Activated naive CD8-positive, alpha-beta T cell treated with anti-CD3 and anti-CD28 coated beads for 36 hours (primary cell): ENCODE data around the gene CDYL. TPM values are rescaled to one million over a fixed set of nuclear protein-coding genes. Genes with fewer than 3 reads are reported as not detected.
"Not testable (repeated sequence)": the region's sequence is repeated elsewhere in the genome, so short reads cannot be mapped to it uniquely, and the experiment has no call there.

Experiments used
- DNase-seq: peaks from one replicate; pipeline ENCODE4 v3.0.0; 2021
- H3K27ac Mint-ChIP-seq: one replicate; pipeline ENCODE4 v1.8.0; 2022; ENCODE audit warnings: mild to moderate bottlenecking, moderate library complexity, mixed read lengths
- H3K27me3 Mint-ChIP-seq: one replicate; pipeline ENCODE4 v1.8.0; 2022; ENCODE audit warnings: mild to moderate bottlenecking, mixed read lengths
- H3K36me3 Mint-ChIP-seq: one replicate; pipeline ENCODE4 v1.8.0; 2021; ENCODE audit warnings: mild to moderate bottlenecking, mixed read lengths
- H3K4me1 Mint-ChIP-seq: one replicate; pipeline ENCODE4 v1.8.0; 2021; ENCODE audit warnings: mixed read lengths
- H3K4me3 Mint-ChIP-seq: one replicate; pipeline ENCODE4 v1.8.0; 2022; ENCODE audit warnings: mild to moderate bottlenecking, moderate library complexity, mixed read lengths
- H3K9me3 Mint-ChIP-seq: one replicate; pipeline ENCODE4 v1.8.0; 2022; ENCODE audit warnings: mixed read lengths
- total RNA-seq, 2 experiments: library from RNA; stranded (reverse); gene quantifications; one replicate each; pipeline ENCODE4 v1.2.3, GENCODE V29; 2021

Gene CDYL
- total RNA-seq, 2 experiments from 2014 or later: 38.8 to 40.5 TPM

GRCh38 chr6:4828187-4828698, 52.0 kb downstream of the CDYL start:
- Mint-ChIP-seq H3K4me1 (peaks cover 4% of the 10 kb centered on the region), H3K4me3 (no peak overlapping the region), H3K36me3 (peaks cover 49% of the 10 kb centered on the region), H3K27me3 (no peaks in the 10 kb centered on the region), H3K27ac (no peak overlapping the region), H3K9me3 (peaks cover 48% of the 10 kb centered on the region)
- DNase-seq: no peak

GRCh38 chr6:4829089-4829488, 52.9 kb downstream of the CDYL start:
- Mint-ChIP-seq H3K27ac (no peak overlapping the region), H3K9me3 (peaks cover 42% of the 10 kb centered on the region), H3K4me3 (no peak overlapping the region), H3K4me1 (peaks cover 4% of the 10 kb centered on the region), H3K36me3 (peaks cover 46% of the 10 kb centered on the region), H3K27me3 (no peaks in the 10 kb centered on the region)
- no peak for DNase-seq

GRCh38 chr6:4835540-4835939, 59.3 kb downstream of the CDYL start:
- H3K27ac Mint-ChIP-seq, H3K4me3 Mint-ChIP-seq, H3K27me3 Mint-ChIP-seq, DNase-seq: not testable (repeated sequence)
- peaks cover 46% of the 10 kb centered on the region for H3K36me3 Mint-ChIP-seq
- peaks cover 36% of the 10 kb centered on the region for H3K9me3 Mint-ChIP-seq
- peaks cover 14% of the 10 kb centered on the region for H3K4me1 Mint-ChIP-seq

- peaks cover 71% of the 10 kb centered on the region for H3K36me3 Mint-ChIP-seq
- H3K4me3 Mint-ChIP-seq: no peak overlapping the region
- H3K4me1 Mint-ChIP-seq: peaks cover 30% of the 10 kb centered on the region
- DNase-seq: no peak
- no peak overlapping the region for H3K27ac Mint-ChIP-seq
- no peaks in the 10 kb centered on the region for H3K27me3 Mint-ChIP-seq
- H3K9me3 Mint-ChIP-seq: peaks cover 59% of the 10 kb centered on the region
Measured at GRCh38 chr6:4840169-4840568, 64.0 kb downstream of the CDYL start.

- Mint-ChIP-seq H3K27me3 (no peaks in the 10 kb centered on the region), H3K9me3 (peaks cover 42% of the 10 kb centered on the region), H3K27ac (no peak overlapping the region), H3K4me1 (peaks cover 45% of the 10 kb centered on the region), H3K4me3 (no peak overlapping the region), H3K36me3 (peaks cover 52% of the 10 kb centered on the region)
- DNase-seq: no peak
Measured at GRCh38 chr6:4844108-4844507, 67.9 kb downstream of the CDYL start.

GRCh38 chr6:4846387-4846786, 70.2 kb downstream of the CDYL start:
- peaks cover 32% of the 10 kb centered on the region for H3K36me3 Mint-ChIP-seq
- peaks cover 44% of the 10 kb centered on the region for H3K4me1 Mint-ChIP-seq
- DNase-seq: no peak
- no peak overlapping the region for H3K27ac Mint-ChIP-seq
- H3K9me3 Mint-ChIP-seq: peaks cover 23% of the 10 kb centered on the region
- no peak overlapping the region for H3K4me3 Mint-ChIP-seq
- H3K27me3 Mint-ChIP-seq: no peaks in the 10 kb centered on the region

GRCh38 chr6:4848382-4849068, 72.3 kb downstream of the CDYL start:
- Mint-ChIP-seq H3K9me3 (peaks cover 10% of the 10 kb centered on the region), H3K27ac (no peak overlapping the region), H3K27me3 (no peaks in the 10 kb centered on the region), H3K4me3 (no peak overlapping the region), H3K4me1 (peaks cover 52% of the 10 kb centered on the region), H3K36me3 (peaks cover 21% of the 10 kb centered on the region)
- no peak for DNase-seq

- no peak for DNase-seq
- peaks cover 53% of the 10 kb centered on the region for H3K4me1 Mint-ChIP-seq
- H3K27me3 Mint-ChIP-seq: no peaks in the 10 kb centered on the region
- no peak overlapping the region for H3K4me3 Mint-ChIP-seq
- H3K36me3 Mint-ChIP-seq: peaks cover 21% of the 10 kb centered on the region
- H3K27ac Mint-ChIP-seq: no peak overlapping the region
- H3K9me3 Mint-ChIP-seq: peaks cover 2% of the 10 kb centered on the region
Measured at GRCh38 chr6:4849226-4850022, 73.2 kb downstream of the CDYL start.

GRCh38 chr6:4851035-4851434, 74.8 kb downstream of the CDYL start:
- no peak for DNase-seq
- Mint-ChIP-seq H3K4me1 (peaks cover 63% of the 10 kb centered on the region), H3K4me3 (no peak overlapping the region), H3K27me3 (no peaks in the 10 kb centered on the region), H3K9me3 (no peaks in the 10 kb centered on the region), H3K27ac (no peak overlapping the region), H3K36me3 (peaks cover 20% of the 10 kb centered on the region)

GRCh38 chr6:4852186-4852585, 76.0 kb downstream of the CDYL start:
- H3K27ac Mint-ChIP-seq, H3K4me3 Mint-ChIP-seq, H3K27me3 Mint-ChIP-seq: not testable (repeated sequence)

GRCh38 chr6:4852938-4853337, 76.7 kb downstream of the CDYL start:
- Mint-ChIP-seq H3K9me3 (no peaks in the 10 kb centered on the region), H3K4me1 (peaks cover 68% of the 10 kb centered on the region), H3K36me3 (peaks cover 21% of the 10 kb centered on the region), H3K27ac (no peak overlapping the region), H3K27me3 (no peaks in the 10 kb centered on the region), H3K4me3 (no peak overlapping the region)
- DNase-seq: no peak

More at GRCh38 chr6:4852186-4852585, 76.0 kb downstream of the CDYL start:
- not testable (repeated sequence) for H3K9me3 Mint-ChIP-seq, DNase-seq
- Mint-ChIP-seq H3K36me3 (peaks cover 20% of the 10 kb centered on the region), H3K4me1 (peaks cover 66% of the 10 kb centered on the region)

GRCh38 chr6:4853349-4853748, 77.1 kb downstream of the CDYL start:
- no peak overlapping the region for H3K4me3 Mint-ChIP-seq
- no peaks in the 10 kb centered on the region for H3K9me3 Mint-ChIP-seq
- H3K36me3 Mint-ChIP-seq: peaks cover 21% of the 10 kb centered on the region
- peaks cover 66% of the 10 kb centered on the region for H3K4me1 Mint-ChIP-seq
- H3K27me3 Mint-ChIP-seq: no peaks in the 10 kb centered on the region
- DNase-seq: no peak
- no peak overlapping the region for H3K27ac Mint-ChIP-seq

- peak; percentile 6 for DNase-seq
- H3K27me3 Mint-ChIP-seq: no peaks in the 10 kb centered on the region
- H3K4me3 Mint-ChIP-seq: no peak overlapping the region
- no peaks in the 10 kb centered on the region for H3K9me3 Mint-ChIP-seq
- H3K4me1 Mint-ChIP-seq: peaks cover 67% of the 10 kb centered on the region
- peaks cover 21% of the 10 kb centered on the region for H3K36me3 Mint-ChIP-seq
- peak overlapping the region; percentile 14 for H3K27ac Mint-ChIP-seq
Measured at GRCh38 chr6:4853782-4854511, 77.7 kb downstream of the CDYL start.

GRCh38 chr6:4856785-4857184, 80.6 kb downstream of the CDYL start:
- no peak overlapping the region for H3K27ac Mint-ChIP-seq
- no peak overlapping the region for H3K4me3 Mint-ChIP-seq
- H3K36me3 Mint-ChIP-seq: peaks cover 35% of the 10 kb centered on the region
- H3K27me3 Mint-ChIP-seq: no peaks in the 10 kb centered on the region
- DNase-seq: no peak
- peaks cover 65% of the 10 kb centered on the region for H3K4me1 Mint-ChIP-seq
- peaks cover 5% of the 10 kb centered on the region for H3K9me3 Mint-ChIP-seq
